ENCODE results near the gene KRTAP29-1. TPM values are rescaled to one million over a fixed set of nuclear protein-coding genes. Genes with fewer than 3 reads are reported as not detected.
A peak's percentile ranks its signal among the peaks of the same experiment; 100 is the strongest.

The KRTAP29-1 gene
- total RNA-seq, 1 experiment from 2014 or later, result not detected

DNA sequence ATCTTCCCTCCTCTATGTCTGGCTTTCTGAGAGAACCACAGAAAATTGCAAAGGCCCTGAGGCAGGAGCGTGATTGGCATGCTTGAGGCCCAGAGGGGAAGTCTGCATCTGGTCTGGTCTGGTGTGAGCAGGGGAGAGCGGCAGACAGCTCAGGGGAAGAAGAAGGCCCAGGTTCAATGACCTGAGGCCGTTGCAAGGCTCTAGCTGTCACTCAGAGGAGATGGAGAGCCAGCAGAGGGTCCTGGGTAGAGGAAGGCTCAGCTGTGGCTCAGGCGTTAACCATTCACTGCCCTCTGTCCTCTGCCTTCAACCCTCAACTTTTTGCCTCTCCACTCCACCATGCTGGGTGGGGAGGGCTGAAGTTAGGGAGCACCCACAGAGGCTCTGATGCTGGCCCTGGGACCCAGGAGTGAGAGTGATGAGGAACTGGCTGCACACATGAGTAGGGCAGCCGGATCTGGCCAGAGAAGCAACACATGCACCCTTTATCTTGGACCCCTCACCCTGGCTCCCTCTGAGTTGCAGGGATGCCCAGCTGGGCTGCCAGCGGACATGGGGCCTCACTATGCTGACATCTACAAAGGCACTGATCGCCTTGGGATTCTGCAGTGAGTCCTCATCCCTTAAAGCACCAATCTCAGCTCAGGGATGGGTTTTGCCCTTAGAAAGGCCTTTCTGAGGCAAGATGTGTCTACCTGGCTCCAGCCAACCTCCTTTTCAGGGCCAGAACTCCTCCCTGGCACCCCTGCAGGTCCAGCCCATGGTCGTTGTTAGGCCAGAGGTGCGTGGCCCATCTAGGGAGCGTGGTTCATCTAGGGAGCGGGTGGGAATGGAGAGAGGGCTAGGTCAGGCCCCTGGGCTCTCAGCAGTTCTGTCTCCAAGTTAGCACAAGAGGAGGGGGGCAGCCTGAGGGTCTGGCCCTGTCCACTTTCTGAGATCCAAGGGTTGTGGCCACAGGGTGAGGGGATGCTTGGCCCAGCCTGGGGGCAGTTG lies 20.5 kb upstream of the KRTAP29-1 start:
- TF ChIP-seq CTCF (conservative IDR thresholded peaks at IDR 0.05) (no peak), EZH2 (IDR thresholded peaks at IDR 0.05; ENCODE audit: low read depth) (no peak)
- BruUV-seq (replicated peaks), result no TSS peak
- Histone ChIP-seq H3K79me2 (ENCODE audit: low read depth) (no peaks in the 10 kb centered on the region), H3K4me1 (replicated peaks; ENCODE audit: insufficient read depth) (no peaks in the 10 kb centered on the region), H3K9me3 (ENCODE audit: insufficient read depth, low read depth) (no peaks in the 10 kb centered on the region; the same call in none of the 2 replicates), H3K4me2 (no peak overlapping the region), H3F3A (ENCODE audit: insufficient read depth, low read depth) (no peaks in the 10 kb centered on the region), H3K4me3 (no peak overlapping the region), H2AFZ (no peak overlapping the region), H3K9me2 (ENCODE audit: insufficient read depth) (no peaks in the 10 kb centered on the region), H3K27ac (no peak overlapping the region), H3K27me3 (ENCODE audit: insufficient read depth, low read depth) (no peaks in the 10 kb centered on the region), H3K36me3 (ENCODE audit: low read depth) (peaks cover 4% of the 10 kb centered on the region; the same call in 1 of the 2 replicates), H4K20me1 (ENCODE audit: insufficient read depth) (no peaks in the 10 kb centered on the region)
- intact Hi-C loops (cut with micrococcal nuclease; ENCODE audit: unreplicated experiment), result loop anchor here (1.0 to 10.0 kb wide), 5 partner anchors 202 to 708 kb away; partner anchors contain the start of genes KRT19 and KRTAP2-3
- DNase-seq, result no peak
- ChIA-PET CTCF (interaction anchor here (0.7 to 1.9 kb wide), 6 partner anchors 14 to 414 kb away, joined by 3 to 7 read pairs (median 4); no protein-coding TSS in a partner anchor), POLR2A (ENCODE audit: unreplicated experiment) (interaction anchor here (0.6 kb wide), 1 partner anchor 75 kb away, joined by 3 read pairs; no protein-coding TSS in a partner anchor)

DNA sequence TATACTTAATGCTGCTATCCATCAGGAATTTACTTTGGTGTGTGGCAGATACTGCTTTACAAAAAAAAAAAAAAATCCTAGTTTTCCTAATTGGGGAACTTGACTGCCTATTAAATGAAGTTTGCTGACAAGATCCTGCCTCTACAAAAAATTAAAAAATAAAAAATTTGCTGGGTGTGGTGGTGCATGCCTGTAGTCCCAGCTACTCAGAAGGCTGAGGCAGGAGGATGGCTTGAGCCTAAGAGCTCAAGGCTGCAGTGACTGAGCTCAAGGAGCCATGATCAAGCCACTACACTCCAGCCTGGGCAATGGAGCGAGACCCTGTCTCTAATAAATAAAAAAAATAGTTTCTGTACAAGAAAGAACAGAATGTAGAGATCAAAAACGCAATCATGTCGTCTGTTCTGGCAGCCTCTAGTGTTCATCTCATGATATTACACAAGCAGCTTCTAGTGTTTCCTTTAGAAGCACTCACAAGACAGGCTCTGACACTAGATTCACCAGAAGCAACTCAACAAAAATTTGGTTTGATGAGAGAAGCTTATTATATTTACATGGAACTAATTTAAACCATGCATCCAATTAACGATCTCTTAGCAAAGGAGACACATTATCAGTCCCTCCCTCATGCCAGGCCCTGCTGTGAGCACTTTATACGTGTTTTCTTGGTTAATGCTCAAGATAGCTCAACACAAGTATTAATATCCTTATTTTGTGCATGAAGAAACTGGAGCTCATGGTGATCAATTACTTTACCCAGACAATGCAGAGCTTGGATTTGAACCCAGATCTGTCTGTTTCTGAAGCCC lies 19.6 kb upstream of the KRTAP29-1 start:
- H3K27ac ChIP-seq, result no peak overlapping the region
- POLR2A ChIA-PET (ENCODE audit: unreplicated experiment), result no interaction called here

More for the DNA sequence above, 19.6 kb upstream of the KRTAP29-1 start:
- DNase-seq, result peak in 1 of 2 experiments; percentile 22
- Histone ChIP-seq H2AFZ (no peak overlapping the region), H3K4me1 (replicated peaks; ENCODE audit: insufficient read depth) (no peaks in the 10 kb centered on the region), H3K36me3 (ENCODE audit: low read depth) (peaks cover 4% of the 10 kb centered on the region; the same call in 1 of the 2 replicates), H3K27me3 (ENCODE audit: insufficient read depth, low read depth) (no peaks in the 10 kb centered on the region), H4K20me1 (ENCODE audit: insufficient read depth) (no peaks in the 10 kb centered on the region), H3F3A (ENCODE audit: insufficient read depth, low read depth) (no peaks in the 10 kb centered on the region), H3K4me3 (no peak overlapping the region), H3K9me3 (ENCODE audit: insufficient read depth, low read depth) (no peaks in the 10 kb centered on the region; the same call in none of the 2 replicates), H3K4me2 (no peak overlapping the region), H3K79me2 (ENCODE audit: low read depth) (no peaks in the 10 kb centered on the region), H3K9me2 (ENCODE audit: insufficient read depth) (no peaks in the 10 kb centered on the region)
- CTCF ChIA-PET, result interaction anchor here (0.7 to 1.9 kb wide), 8 partner anchors 15 to 413 kb away, joined by 3 to 7 read pairs (median 5); no protein-coding TSS in a partner anchor
- TF ChIP-seq CTCF (conservative IDR thresholded peaks at IDR 0.05) (peak; percentile 80), EZH2 (IDR thresholded peaks at IDR 0.05; ENCODE audit: low read depth) (no peak)
- no TSS peak for BruUV-seq (replicated peaks)
- intact Hi-C loops (cut with micrococcal nuclease; ENCODE audit: unreplicated experiment), result loop anchor here (1.0 to 10.0 kb wide), 5 partner anchors 203 to 707 kb away; partner anchors contain the start of genes KRT19 and KRTAP2-3

Measured in PC-9 (cell line).